ENCODE data around the gene PLEKHA8.

DNA sequence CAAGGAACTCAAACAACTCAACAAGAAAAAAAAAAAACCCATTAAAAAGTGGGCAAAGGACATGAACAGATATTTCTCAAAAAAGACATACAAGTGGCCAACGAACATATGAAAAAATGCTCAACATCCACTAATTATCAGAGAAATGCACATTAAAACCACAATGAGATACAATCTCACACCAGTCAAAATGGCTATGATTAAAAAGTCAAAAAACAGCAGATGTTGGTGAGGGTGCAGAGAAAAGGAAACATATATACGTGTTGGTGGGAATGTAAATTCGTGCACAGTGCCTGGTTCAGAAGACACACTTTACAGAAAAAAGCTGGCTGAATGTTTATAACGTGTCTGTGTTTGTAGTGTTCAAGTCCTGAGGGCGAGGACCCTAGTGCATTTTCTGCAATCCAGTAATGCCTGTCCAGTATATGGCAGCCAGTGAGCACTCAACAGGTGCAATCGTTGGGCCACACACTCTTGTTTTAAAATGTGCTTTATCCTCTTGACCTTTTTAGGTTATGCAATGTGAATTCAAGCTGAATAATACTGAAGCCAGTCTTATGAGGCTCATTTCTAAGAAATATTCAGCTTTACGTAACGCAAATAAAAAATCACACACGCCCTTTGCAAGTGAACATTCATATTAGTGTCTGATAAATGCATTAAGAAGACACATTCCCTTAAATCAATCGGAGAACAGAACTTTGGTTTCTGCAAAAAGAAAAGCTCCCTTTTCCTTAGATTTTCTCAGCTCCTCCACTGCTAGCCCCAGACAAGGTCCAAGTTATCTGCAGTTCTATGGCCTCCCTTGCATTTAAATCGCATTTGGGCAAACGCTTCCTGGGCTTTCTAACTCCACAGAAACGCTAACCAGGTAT, 105.8 kb downstream of the PLEKHA8 start:
- TF ChIP-seq CTCF (IDR thresholded peaks at IDR 0.05) (no peak), POLR2A (IDR thresholded peaks at IDR 0.05) (no peak), POLR2AphosphoS5 (IDR thresholded peaks at IDR 0.05) (no peak), EP300 (IDR thresholded peaks at IDR 0.05) (no peak)
